Measurements from ENCODE around the gene PPP2R2B. TPM values are rescaled to one million over a fixed set of nuclear protein-coding genes. Genes with fewer than 3 reads are reported as not detected.
A peak's percentile ranks its signal among the peaks of the same experiment; 100 is the strongest.

PPP2R2B gene
- total RNA-seq, 4 donors from 2014 or later = 0.31 to 1.9 (median 0.96) TPM

DNA sequence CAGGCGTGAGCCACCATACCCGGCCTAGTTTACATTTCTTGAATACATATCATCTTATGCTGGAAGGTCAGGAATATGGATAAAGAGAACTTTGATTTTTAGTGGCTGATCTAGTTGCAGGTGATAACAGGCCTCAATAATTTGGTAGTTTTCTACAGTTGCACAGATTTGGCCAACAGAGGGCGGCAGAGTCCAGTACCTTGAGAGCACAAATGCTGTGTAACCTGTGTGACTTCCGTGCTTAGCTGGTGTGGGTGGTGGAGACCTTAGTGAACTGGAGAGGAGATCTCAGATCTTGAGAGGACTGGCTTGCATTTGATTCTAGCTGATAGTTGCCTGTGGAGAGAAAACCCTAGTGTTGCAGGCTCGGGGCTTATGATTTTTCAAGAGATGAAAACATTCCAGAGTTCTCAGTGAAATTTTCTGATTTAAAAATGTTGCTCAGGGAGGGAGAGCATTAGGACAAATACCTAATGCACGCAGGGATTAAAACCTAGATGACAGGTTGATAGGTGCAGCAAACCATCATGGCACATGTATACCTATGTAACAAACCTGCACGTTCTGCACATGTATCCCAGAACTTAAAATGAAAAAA, 345.2 kb downstream of the PPP2R2B start:
- ATAC-seq (ENCODE audit: low FRiP score) (no peak), DNase-seq (ENCODE audit: low spot score) (peak; percentile 58)
- TF ChIP-seq, protein P1, sequence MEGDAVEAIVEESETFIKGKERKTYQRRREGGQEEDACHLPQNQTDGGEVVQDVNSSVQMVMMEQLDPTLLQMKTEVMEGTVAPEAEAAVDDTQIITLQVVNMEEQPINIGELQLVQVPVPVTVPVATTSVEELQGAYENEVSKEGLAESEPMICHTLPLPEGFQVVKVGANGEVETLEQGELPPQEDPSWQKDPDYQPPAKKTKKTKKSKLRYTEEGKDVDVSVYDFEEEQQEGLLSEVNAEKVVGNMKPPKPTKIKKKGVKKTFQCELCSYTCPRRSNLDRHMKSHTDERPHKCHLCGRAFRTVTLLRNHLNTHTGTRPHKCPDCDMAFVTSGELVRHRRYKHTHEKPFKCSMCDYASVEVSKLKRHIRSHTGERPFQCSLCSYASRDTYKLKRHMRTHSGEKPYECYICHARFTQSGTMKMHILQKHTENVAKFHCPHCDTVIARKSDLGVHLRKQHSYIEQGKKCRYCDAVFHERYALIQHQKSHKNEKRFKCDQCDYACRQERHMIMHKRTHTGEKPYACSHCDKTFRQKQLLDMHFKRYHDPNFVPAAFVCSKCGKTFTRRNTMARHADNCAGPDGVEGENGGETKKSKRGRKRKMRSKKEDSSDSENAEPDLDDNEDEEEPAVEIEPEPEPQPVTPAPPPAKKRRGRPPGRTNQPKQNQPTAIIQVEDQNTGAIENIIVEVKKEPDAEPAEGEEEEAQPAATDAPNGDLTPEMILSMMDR (IDR thresholded peaks at IDR 0.05) = peak in 1 of 3 donors; percentile 34

Small RNA genes lying within 50 kb of the gene (small RNA-seq; reads per million reads assigned to genes)
- not detected for gene RN7SL791P
